KMS-11 (cell line): ENCODE measurements around the gene MED1.
"Not testable (repeated sequence)": the region's sequence is repeated elsewhere in the genome, so short reads cannot be mapped to it uniquely, and the experiment has no call there.

Experiments used
- H2AFZ ChIP-seq: fragments of 200-600 bp; sonication (generic); 2 replicates; pipeline ENCODE4 v1.6.1; 2016; ENCODE audit warnings: antibody characterized with exemption, mixed run types, low read depth
- H3K27ac ChIP-seq: fragments of 200-600 bp; sonication (generic); 2 replicates; pipeline ENCODE4 v1.6.1; 2016; ENCODE audit warnings: mild to moderate bottlenecking, mixed run types
- H3K27me3 ChIP-seq: fragments of 200-600 bp; sonication (generic); 2 replicates; pipeline ENCODE4 v1.6.1; 2017; ENCODE audit warnings: mild to moderate bottlenecking, low read depth, mixed run types, moderate library complexity; ENCODE audit not compliant: insufficient read depth
- H3K36me3 ChIP-seq: fragments of 200-600 bp; sonication (generic); 2 replicates; pipeline ENCODE4 v1.6.1; 2017; ENCODE audit warnings: mild to moderate bottlenecking, mixed run types; ENCODE audit not compliant: insufficient read depth
- H3K4me1 ChIP-seq: fragments of 200-600 bp; sonication (generic); 2 replicates; pipeline ENCODE4 v1.6.1; 2016; ENCODE audit warnings: mild to moderate bottlenecking, low read depth, mixed run types; ENCODE audit not compliant: poor library complexity, severe bottlenecking
- H3K4me2 ChIP-seq: fragments of 200-600 bp; sonication (generic); 2 replicates; pipeline ENCODE4 v1.7.0; 2016; ENCODE audit warnings: mild to moderate bottlenecking, mixed run types
- H3K4me3 ChIP-seq: fragments of 200-600 bp; sonication (generic); IDR thresholded peaks from 2 replicates; pipeline ENCODE4 v1.6.1; 2017; ENCODE audit warnings: low read depth, low read length, mixed read lengths; ENCODE audit not compliant: insufficient read depth
- H3K79me2 ChIP-seq: fragments of 200-600 bp; sonication (generic); 2 replicates; pipeline ENCODE4 v1.6.1; 2016; ENCODE audit warnings: low read depth, mixed run types; ENCODE audit not compliant: insufficient read depth
- H3K9ac ChIP-seq: fragments of 200-600 bp; sonication (generic); 2 replicates; pipeline ENCODE4 v1.6.1; 2016; ENCODE audit warnings: mild to moderate bottlenecking, mixed run types
- H4K20me1 ChIP-seq: fragments of 200-600 bp; sonication (generic); 2 replicates; pipeline ENCODE4 v1.6.1; 2016; ENCODE audit warnings: mild to moderate bottlenecking, mixed run types; ENCODE audit not compliant: insufficient read depth
- CTCF ChIP-seq: fragments of 200-600 bp; sonication (generic); conservative IDR thresholded peaks from 2 replicates; pipeline ENCODE4 v1.6.1; 2017; ENCODE audit warnings: low read depth, mild to moderate bottlenecking, antibody characterized with exemption, low read length, moderate library complexity, mixed read lengths

The MED1 gene

GRCh38 chr17:39450051-39450450 is 1.0 kb downstream of the MED1 start:
- H3K79me2 ChIP-seq, result peaks cover 55% of the 10 kb centered on the region
- peaks cover 13% of the 10 kb centered on the region; the same call in 1 of the 2 replicates for H3K36me3 ChIP-seq
- no peak overlapping the region for H3K4me3 ChIP-seq
- H3K27me3 ChIP-seq, result no peaks in the 10 kb centered on the region
- no peak for TF ChIP-seq CTCF
- H4K20me1 ChIP-seq, result no peaks in the 10 kb centered on the region
- no peak overlapping the region for H2AFZ ChIP-seq
- H3K4me1 ChIP-seq, result peaks cover 11% of the 10 kb centered on the region
- H3K9ac ChIP-seq, result peak overlapping the region; percentile 84; the same call in 1 of the 2 replicates
- peak overlapping the region; percentile 58 for H3K4me2 ChIP-seq
- H3K27ac ChIP-seq, result no peak overlapping the region

- peaks cover 11% of the 10 kb centered on the region for H3K4me1 ChIP-seq
- no peak overlapping the region for H3K4me2 ChIP-seq
- H3K9ac ChIP-seq, result no peak overlapping the region
- H3K27ac ChIP-seq, result no peak overlapping the region
- H3K79me2 ChIP-seq, result peaks cover 61% of the 10 kb centered on the region
- no peaks in the 10 kb centered on the region for H3K27me3 ChIP-seq
- H3K4me3 ChIP-seq, result no peak overlapping the region
- H2AFZ ChIP-seq, result no peak overlapping the region
- peaks cover 25% of the 10 kb centered on the region; the same call in 1 of the 2 replicates for H3K36me3 ChIP-seq
- no peak for TF ChIP-seq CTCF
- no peaks in the 10 kb centered on the region for H4K20me1 ChIP-seq
Measured at GRCh38 chr17:39447561-39447960, 3.5 kb downstream of the MED1 start.

- H2AFZ ChIP-seq, result no peak overlapping the region
- H3K4me3 ChIP-seq, result no peak overlapping the region
- H3K4me1 ChIP-seq, result no peaks in the 10 kb centered on the region
- H4K20me1 ChIP-seq, result no peaks in the 10 kb centered on the region
- no peaks in the 10 kb centered on the region for H3K27me3 ChIP-seq
- H3K27ac ChIP-seq, result no peak overlapping the region
- H3K36me3 ChIP-seq, result peaks cover 46% of the 10 kb centered on the region; the same call in 1 of the 2 replicates
- H3K4me2 ChIP-seq, result no peak overlapping the region
- no peak overlapping the region for H3K9ac ChIP-seq
- TF ChIP-seq CTCF, result no peak
- H3K79me2 ChIP-seq, result peaks cover 34% of the 10 kb centered on the region
Measured at GRCh38 chr17:39443326-39443725, 7.7 kb downstream of the MED1 start.

- H3K9ac ChIP-seq, H3K27ac ChIP-seq, H3K4me3 ChIP-seq, H3K79me2 ChIP-seq, H3K4me2 ChIP-seq, H3K4me1 ChIP-seq, H4K20me1 ChIP-seq, H2AFZ ChIP-seq, H3K27me3 ChIP-seq: not testable (repeated sequence)
- peaks cover 51% of the 10 kb centered on the region; the same call in 1 of the 2 replicates for H3K36me3 ChIP-seq
Measured at GRCh38 chr17:39439868-39440267, 11.2 kb downstream of the MED1 start.

GRCh38 chr17:39429600-39429999 is 21.5 kb downstream of the MED1 start:
- no peak overlapping the region for H3K4me3 ChIP-seq
- H3K79me2 ChIP-seq, result no peaks in the 10 kb centered on the region
- no peak overlapping the region for H3K9ac ChIP-seq
- no peaks in the 10 kb centered on the region for H4K20me1 ChIP-seq
- no peaks in the 10 kb centered on the region for H3K4me1 ChIP-seq
- no peak overlapping the region for H3K27ac ChIP-seq
- TF ChIP-seq CTCF, result no peak
- H3K27me3 ChIP-seq, result no peaks in the 10 kb centered on the region
- H2AFZ ChIP-seq, result no peak overlapping the region
- no peak overlapping the region for H3K4me2 ChIP-seq
- peaks cover 11% of the 10 kb centered on the region; the same call in 1 of the 2 replicates for H3K36me3 ChIP-seq
